ENCODE results near the gene SOBP.

The SOBP gene

DNA sequence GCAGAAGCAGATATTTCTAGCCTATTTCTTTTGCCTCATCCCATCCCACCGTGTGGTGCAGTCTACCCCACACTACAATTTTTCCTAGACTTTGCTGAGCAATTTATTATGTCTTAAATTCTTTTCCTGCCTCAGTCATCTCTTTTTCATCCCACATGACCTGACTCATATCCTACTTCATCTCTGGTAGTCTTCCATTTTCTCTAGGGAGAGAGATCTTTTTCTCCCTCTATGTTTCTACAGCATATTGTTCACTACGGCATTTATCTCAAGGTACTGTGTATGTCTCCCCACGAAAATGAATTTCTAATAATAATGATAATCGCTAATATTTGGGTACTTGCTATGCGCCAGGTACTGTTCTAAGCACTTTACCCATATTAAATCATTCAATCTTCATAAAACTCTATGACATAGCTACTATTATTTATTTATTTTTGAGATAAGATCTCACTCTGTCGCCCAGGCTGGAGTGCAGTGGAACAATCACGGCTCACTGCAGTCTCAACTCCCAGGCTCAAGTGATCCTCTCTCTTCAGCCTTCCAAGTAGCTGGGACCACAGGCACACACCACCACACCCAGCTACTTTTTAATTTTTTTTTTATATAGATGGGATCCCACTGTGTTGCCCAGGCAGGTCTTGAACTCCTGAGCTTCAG, 46.2 kb upstream of the SOBP start:
- TF ChIP-seq ESRRG (CRISPR knock-in tag; IDR thresholded peaks at IDR 0.05) (no peak), ISL1 (CRISPR knock-in tag; IDR thresholded peaks at IDR 0.05) (no peak), TCF4 (CRISPR knock-in tag; IDR thresholded peaks at IDR 0.05; ENCODE audit: borderline replicate concordance) (no peak), ZNF70 (CRISPR knock-in tag; IDR thresholded peaks at IDR 0.05) (no peak), RARB (CRISPR knock-in tag; IDR thresholded peaks at IDR 0.05) (no peak), ZFP30 (CRISPR knock-in tag; IDR thresholded peaks at IDR 0.05) (no peak), ZFP3 (CRISPR knock-in tag; IDR thresholded peaks at IDR 0.05) (no peak), GLIS3 (CRISPR knock-in tag; IDR thresholded peaks at IDR 0.05) (no peak), ZNF565 (CRISPR knock-in tag; conservative IDR thresholded peaks at IDR 0.05; ENCODE audit: low read depth) (no peak), BACH2 (CRISPR knock-in tag; IDR thresholded peaks at IDR 0.05; ENCODE audit: borderline replicate concordance) (no peak), TOX (CRISPR knock-in tag; IDR thresholded peaks at IDR 0.05; ENCODE audit: borderline replicate concordance) (no peak)
- TF ChIP-seq, protein P1, sequence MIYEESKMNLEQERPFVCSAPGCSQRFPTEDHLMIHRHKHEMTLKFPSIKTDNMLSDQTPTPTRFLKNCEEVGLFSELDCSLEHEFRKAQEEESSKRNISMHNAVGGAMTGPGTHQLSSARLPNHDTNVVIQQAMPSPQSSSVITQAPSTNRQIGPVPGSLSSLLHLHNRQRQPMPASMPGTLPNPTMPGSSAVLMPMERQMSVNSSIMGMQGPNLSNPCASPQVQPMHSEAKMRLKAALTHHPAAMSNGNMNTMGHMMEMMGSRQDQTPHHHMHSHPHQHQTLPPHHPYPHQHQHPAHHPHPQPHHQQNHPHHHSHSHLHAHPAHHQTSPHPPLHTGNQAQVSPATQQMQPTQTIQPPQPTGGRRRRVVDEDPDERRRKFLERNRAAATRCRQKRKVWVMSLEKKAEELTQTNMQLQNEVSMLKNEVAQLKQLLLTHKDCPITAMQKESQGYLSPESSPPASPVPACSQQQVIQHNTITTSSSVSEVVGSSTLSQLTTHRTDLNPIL (CRISPR knock-in tag; IDR thresholded peaks at IDR 0.05; ENCODE audit: low read depth): no peak
- TF ChIP-seq, protein P2, sequence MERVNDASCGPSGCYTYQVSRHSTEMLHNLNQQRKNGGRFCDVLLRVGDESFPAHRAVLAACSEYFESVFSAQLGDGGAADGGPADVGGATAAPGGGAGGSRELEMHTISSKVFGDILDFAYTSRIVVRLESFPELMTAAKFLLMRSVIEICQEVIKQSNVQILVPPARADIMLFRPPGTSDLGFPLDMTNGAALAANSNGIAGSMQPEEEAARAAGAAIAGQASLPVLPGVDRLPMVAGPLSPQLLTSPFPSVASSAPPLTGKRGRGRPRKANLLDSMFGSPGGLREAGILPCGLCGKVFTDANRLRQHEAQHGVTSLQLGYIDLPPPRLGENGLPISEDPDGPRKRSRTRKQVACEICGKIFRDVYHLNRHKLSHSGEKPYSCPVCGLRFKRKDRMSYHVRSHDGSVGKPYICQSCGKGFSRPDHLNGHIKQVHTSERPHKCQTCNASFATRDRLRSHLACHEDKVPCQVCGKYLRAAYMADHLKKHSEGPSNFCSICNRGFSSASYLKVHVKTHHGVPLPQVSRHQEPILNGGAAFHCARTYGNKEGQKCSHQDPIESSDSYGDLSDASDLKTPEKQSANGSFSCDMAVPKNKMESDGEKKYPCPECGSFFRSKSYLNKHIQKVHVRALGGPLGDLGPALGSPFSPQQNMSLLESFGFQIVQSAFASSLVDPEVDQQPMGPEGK (CRISPR knock-in tag; IDR thresholded peaks at IDR 0.05; ENCODE audit: borderline replicate concordance): no peak
- TF ChIP-seq, protein P3, sequence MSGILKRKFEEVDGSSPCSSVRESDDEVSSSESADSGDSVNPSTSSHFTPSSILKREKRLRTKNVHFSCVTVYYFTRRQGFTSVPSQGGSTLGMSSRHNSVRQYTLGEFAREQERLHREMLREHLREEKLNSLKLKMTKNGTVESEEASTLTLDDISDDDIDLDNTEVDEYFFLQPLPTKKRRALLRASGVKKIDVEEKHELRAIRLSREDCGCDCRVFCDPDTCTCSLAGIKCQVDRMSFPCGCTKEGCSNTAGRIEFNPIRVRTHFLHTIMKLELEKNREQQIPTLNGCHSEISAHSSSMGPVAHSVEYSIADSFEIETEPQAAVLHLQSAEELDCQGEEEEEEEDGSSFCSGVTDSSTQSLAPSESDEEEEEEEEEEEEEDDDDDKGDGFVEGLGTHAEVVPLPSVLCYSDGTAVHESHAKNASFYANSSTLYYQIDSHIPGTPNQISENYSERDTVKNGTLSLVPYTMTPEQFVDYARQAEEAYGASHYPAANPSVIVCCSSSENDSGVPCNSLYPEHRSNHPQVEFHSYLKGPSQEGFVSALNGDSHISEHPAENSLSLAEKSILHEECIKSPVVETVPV (CRISPR knock-in tag; IDR thresholded peaks at IDR 0.05): no peak
- TF ChIP-seq, protein P4, sequence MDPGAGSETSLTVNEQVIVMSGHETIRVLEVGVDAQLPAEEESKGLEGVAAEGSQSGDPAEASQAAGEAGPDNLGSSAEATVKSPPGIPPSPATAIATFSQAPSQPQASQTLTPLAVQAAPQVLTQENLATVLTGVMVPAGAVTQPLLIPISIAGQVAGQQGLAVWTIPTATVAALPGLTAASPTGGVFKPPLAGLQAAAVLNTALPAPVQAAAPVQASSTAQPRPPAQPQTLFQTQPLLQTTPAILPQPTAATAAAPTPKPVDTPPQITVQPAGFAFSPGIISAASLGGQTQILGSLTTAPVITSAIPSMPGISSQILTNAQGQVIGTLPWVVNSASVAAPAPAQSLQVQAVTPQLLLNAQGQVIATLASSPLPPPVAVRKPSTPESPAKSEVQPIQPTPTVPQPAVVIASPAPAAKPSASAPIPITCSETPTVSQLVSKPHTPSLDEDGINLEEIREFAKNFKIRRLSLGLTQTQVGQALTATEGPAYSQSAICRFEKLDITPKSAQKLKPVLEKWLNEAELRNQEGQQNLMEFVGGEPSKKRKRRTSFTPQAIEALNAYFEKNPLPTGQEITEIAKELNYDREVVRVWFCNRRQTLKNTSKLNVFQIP (CRISPR knock-in tag; IDR thresholded peaks at IDR 0.05; ENCODE audit: borderline replicate concordance, low read depth): no peak
- no peak for ATAC-seq

DNA sequence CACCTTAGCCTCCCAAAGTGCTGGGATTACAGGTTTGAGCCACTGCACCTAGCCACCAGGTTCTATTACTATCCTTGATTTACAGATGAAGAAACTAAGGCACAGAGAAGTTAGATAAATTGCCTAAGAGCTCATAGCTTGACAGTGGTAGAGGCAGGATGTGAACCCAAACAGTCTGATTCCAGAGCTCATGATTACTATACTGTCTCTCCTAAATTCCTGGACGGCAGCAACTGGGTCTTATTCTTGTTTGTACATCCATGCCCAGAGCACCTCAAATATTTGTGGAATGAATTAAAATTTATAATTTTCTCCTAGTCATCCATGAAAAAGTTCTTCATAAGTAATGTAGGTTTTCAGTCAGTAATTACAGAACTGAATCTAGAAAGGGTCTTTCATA, 45.6 kb upstream of the SOBP start:
- TF ChIP-seq, protein P4 (CRISPR knock-in tag; IDR thresholded peaks at IDR 0.05; ENCODE audit: borderline replicate concordance, low read depth): no peak
- TF ChIP-seq, protein P1 (CRISPR knock-in tag; IDR thresholded peaks at IDR 0.05; ENCODE audit: low read depth): no peak
- TF ChIP-seq PPARA (CRISPR knock-in tag; IDR thresholded peaks at IDR 0.05; ENCODE audit: borderline replicate concordance): no peak
- no peak for TF ChIP-seq ARNTL (CRISPR knock-in tag; IDR thresholded peaks at IDR 0.05; ENCODE audit: borderline replicate concordance, low read depth)
- no peak for TF ChIP-seq ZNF8 (CRISPR knock-in tag; IDR thresholded peaks at IDR 0.05)
- TF ChIP-seq ZFP30 (CRISPR knock-in tag; IDR thresholded peaks at IDR 0.05): no peak
- no peak for TF ChIP-seq ZNF70 (CRISPR knock-in tag; IDR thresholded peaks at IDR 0.05)
- TF ChIP-seq ESRRG (CRISPR knock-in tag; IDR thresholded peaks at IDR 0.05): no peak
- TF ChIP-seq, protein P5, sequence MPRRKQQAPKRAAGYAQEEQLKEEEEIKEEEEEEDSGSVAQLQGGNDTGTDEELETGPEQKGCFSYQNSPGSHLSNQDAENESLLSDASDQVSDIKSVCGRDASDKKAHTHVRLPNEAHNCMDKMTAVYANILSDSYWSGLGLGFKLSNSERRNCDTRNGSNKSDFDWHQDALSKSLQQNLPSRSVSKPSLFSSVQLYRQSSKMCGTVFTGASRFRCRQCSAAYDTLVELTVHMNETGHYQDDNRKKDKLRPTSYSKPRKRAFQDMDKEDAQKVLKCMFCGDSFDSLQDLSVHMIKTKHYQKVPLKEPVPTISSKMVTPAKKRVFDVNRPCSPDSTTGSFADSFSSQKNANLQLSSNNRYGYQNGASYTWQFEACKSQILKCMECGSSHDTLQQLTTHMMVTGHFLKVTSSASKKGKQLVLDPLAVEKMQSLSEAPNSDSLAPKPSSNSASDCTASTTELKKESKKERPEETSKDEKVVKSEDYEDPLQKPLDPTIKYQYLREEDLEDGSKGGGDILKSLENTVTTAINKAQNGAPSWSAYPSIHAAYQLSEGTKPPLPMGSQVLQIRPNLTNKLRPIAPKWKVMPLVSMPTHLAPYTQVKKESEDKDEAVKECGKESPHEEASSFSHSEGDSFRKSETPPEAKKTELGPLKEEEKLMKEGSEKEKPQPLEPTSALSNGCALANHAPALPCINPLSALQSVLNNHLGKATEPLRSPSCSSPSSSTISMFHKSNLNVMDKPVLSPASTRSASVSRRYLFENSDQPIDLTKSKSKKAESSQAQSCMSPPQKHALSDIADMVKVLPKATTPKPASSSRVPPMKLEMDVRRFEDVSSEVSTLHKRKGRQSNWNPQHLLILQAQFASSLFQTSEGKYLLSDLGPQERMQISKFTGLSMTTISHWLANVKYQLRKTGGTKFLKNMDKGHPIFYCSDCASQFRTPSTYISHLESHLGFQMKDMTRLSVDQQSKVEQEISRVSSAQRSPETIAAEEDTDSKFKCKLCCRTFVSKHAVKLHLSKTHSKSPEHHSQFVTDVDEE (CRISPR knock-in tag; IDR thresholded peaks at IDR 0.05): no peak
- no peak for TF ChIP-seq TCF4 (CRISPR knock-in tag; IDR thresholded peaks at IDR 0.05; ENCODE audit: borderline replicate concordance)
- no peak for TF ChIP-seq ISL1 (CRISPR knock-in tag; IDR thresholded peaks at IDR 0.05)
- no peak for ATAC-seq

All from SK-N-SH treated with all-trans-retinoic acid at 6 μM for 48 hours (cell line).